GM21576 (cell line): ENCODE measurements around the gene MAU2.

ENCODE experiments used
- ATAC-seq: cut with Tn5 transposase; IDR thresholded peaks from one replicate; pipeline ENCODE4 v1.9.1; 2021; ENCODE audit warnings: mild to moderate bottlenecking, moderate library complexity; ENCODE audit not compliant: unreplicated experiment

The MAU2 gene

DNA sequence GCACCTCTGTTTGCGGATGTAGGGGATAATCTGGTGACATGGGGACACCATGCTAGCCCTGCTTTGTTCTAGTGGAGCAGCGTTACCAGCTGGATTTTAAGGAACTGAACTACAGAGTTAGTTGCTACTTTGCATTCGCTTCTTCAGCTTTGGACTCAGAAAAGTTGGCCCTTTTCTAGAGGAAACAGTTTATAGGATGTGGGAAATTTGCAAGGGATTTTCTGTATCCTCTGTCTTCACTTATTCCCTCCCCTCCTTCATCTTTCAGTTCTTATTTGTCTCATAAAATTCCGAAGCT lies 87.0 kb downstream of the MAU2 start:
- no peak for ATAC-seq
